ENCODE data around the gene FTO. TPM values are rescaled to one million over a fixed set of nuclear protein-coding genes. Genes with fewer than 3 reads are reported as not detected.

The FTO gene
- polyA plus RNA-seq, 1 experiment: 135 TPM

DNA sequence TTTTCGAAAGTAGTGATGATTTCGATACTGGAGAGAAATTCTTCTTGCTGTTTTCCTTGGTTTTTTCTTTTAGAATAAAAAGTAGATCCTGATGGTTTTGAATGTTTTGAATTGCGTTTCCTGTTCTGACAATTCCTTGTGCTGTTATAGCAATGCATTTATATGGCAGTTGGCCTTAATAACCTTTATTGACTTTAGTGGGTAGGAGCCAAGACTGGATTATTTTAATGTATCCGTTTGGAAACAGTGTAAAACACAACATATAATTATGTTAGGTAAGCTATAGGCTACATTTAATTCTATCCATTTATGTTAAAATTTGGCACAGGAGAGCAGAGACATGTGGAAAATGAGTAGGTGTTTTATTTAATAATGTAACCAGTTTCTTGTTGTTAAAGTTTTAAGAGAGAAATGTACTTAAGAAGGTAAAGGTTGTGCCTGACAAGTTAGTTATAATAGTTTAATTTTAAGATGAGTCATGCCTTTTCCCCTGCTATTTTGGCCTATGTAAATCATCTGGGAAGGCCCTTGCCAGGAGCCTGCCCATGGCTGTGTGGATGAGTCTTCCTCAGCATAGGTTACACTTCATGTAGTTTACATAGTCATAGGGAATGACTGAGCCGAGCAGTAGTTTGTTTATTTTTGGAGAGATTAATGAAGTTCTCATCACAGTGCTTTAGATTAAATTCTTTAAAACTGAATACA is 189.9 kb downstream of the FTO start:
- ChIA-PET CTCF (interaction anchor here (1.1 kb wide), 1 partner anchor 344 kb away, joined by 6 read pairs; no protein-coding TSS in a partner anchor), POLR2A (no interaction called here)
- no peak overlapping the region for H3K4me3 ChIP-seq (ENCODE audit: low read depth, low read length)
- no peaks in the 10 kb centered on the region for H3K9me3 ChIP-seq (ENCODE audit: control insufficient read depth, insufficient read depth, low read length)
- no peaks in the 10 kb centered on the region for H3K27me3 ChIP-seq (ENCODE audit: control insufficient read depth, insufficient read depth, low read length)
- DNase-seq (ENCODE audit: low read depth, low spot score): peak; percentile 62
- TF ChIP-seq CTCF (IDR thresholded peaks at IDR 0.05; ENCODE audit: low read depth, low read length): no peak
- no peak overlapping the region for H3K27ac ChIP-seq (ENCODE audit: low read depth, low read length)

GRCh38 chr16:53894686-53895085 is 190.7 kb downstream of the FTO start:
- ChIA-PET POLR2A (no interaction called here), CTCF (interaction anchor here (1.1 kb wide), 1 partner anchor 345 kb away, joined by 6 read pairs; no protein-coding TSS in a partner anchor)
- H3K27ac ChIP-seq (ENCODE audit: low read depth, low read length): no peak overlapping the region
- H3K4me3 ChIP-seq (ENCODE audit: low read depth, low read length): no peak overlapping the region
- H3K9me3 ChIP-seq (ENCODE audit: control insufficient read depth, insufficient read depth, low read length): no peaks in the 10 kb centered on the region
- no peaks in the 10 kb centered on the region for H3K27me3 ChIP-seq (ENCODE audit: control insufficient read depth, insufficient read depth, low read length)
- TF ChIP-seq CTCF (IDR thresholded peaks at IDR 0.05; ENCODE audit: low read depth, low read length): no peak
- DNase-seq (ENCODE audit: low read depth, low spot score): no peak

DNA sequence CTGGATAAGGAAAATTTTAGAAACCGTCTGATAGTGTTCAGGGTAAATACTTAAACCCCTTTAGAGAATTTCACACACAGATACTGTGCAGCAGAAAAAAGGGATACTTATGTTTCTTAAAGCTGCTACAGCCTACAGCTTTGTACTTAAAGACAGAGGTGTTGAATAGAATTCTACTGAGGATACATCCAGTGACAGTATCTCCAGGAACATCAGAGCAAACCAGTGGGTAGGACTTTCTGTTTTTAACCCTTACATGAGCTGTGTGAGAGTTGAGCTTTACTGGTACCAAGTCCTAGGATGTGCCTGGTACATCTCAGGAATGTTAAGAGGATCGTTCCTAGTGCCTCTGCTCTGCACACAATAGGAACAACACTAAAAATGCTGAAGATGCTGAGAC is 191.5 kb downstream of the FTO start:
- POLR2A ChIA-PET: no interaction called here
- no peak for TF ChIP-seq CTCF (IDR thresholded peaks at IDR 0.05; ENCODE audit: low read depth, low read length)
- Histone ChIP-seq H3K27ac (ENCODE audit: low read depth, low read length) (no peak overlapping the region), H3K27me3 (ENCODE audit: control insufficient read depth, insufficient read depth, low read length) (no peaks in the 10 kb centered on the region), H3K9me3 (ENCODE audit: control insufficient read depth, insufficient read depth, low read length) (no peaks in the 10 kb centered on the region), H3K4me3 (ENCODE audit: low read depth, low read length) (no peak overlapping the region)
- no peak for DNase-seq (ENCODE audit: low read depth, low spot score)
- CTCF ChIA-PET: no interaction called here

GRCh38 chr16:53895851-53896250 is 191.9 kb downstream of the FTO start:
- H3K9me3 ChIP-seq (ENCODE audit: control insufficient read depth, insufficient read depth, low read length): no peaks in the 10 kb centered on the region
- ChIA-PET POLR2A (no interaction called here), CTCF (no interaction called here)
- TF ChIP-seq CTCF (IDR thresholded peaks at IDR 0.05; ENCODE audit: low read depth, low read length): no peak
- H3K27me3 ChIP-seq (ENCODE audit: control insufficient read depth, insufficient read depth, low read length): no peaks in the 10 kb centered on the region
- no peak overlapping the region for H3K4me3 ChIP-seq (ENCODE audit: low read depth, low read length)
- H3K27ac ChIP-seq (ENCODE audit: low read depth, low read length): no peak overlapping the region
- no peak for DNase-seq (ENCODE audit: low read depth, low spot score)

GRCh38 chr16:53896722-53897121 is 192.8 kb downstream of the FTO start:
- TF ChIP-seq CTCF (IDR thresholded peaks at IDR 0.05; ENCODE audit: low read depth, low read length): no peak
- ChIA-PET CTCF (no interaction called here), POLR2A (no interaction called here)
- H3K27ac ChIP-seq (ENCODE audit: low read depth, low read length): no peak overlapping the region
- no peak for DNase-seq (ENCODE audit: low read depth, low spot score)
- H3K27me3 ChIP-seq (ENCODE audit: control insufficient read depth, insufficient read depth, low read length): no peaks in the 10 kb centered on the region
- H3K4me3 ChIP-seq (ENCODE audit: low read depth, low read length): no peak overlapping the region
- H3K9me3 ChIP-seq (ENCODE audit: control insufficient read depth, insufficient read depth, low read length): no peaks in the 10 kb centered on the region

All from AG04450 (cell line).